GM12872 (cell line): ENCODE results near the gene FAM124B.

ENCODE experiments used
- CTCF ChIP-seq: IDR thresholded peaks from 3 replicates; pipeline ENCODE4 v1.5.1; 2011; ENCODE audit warnings: low read depth, mild to moderate bottlenecking, low read length, moderate library complexity; ENCODE audit not compliant: insufficient read depth

The FAM124B gene

GRCh38 chr2:224362094-224362493 lies 39.8 kb downstream of the FAM124B start:
- TF ChIP-seq CTCF: no peak

GRCh38 chr2:224360801-224361251 lies 41.1 kb downstream of the FAM124B start:
- no peak for TF ChIP-seq CTCF

GRCh38 chr2:224359569-224359968 lies 42.3 kb downstream of the FAM124B start:
- TF ChIP-seq CTCF: peak; percentile 57

- TF ChIP-seq CTCF: peak; percentile 59
Measured at GRCh38 chr2:224357098-224357901, 44.6 kb downstream of the FAM124B start.

- TF ChIP-seq CTCF: no peak
Measured at GRCh38 chr2:224354632-224355211, 47.2 kb downstream of the FAM124B start.

- TF ChIP-seq CTCF: no peak
Measured at GRCh38 chr2:224350703-224351102, 51.2 kb downstream of the FAM124B start.

GRCh38 chr2:224349396-224349795 lies 52.5 kb downstream of the FAM124B start:
- TF ChIP-seq CTCF: no peak
